ENCODE results near the gene TBC1D22A. TPM values are rescaled to one million over a fixed set of nuclear protein-coding genes. Genes with fewer than 3 reads are reported as not detected.
A peak's percentile ranks its signal among the peaks of the same experiment; 100 is the strongest.

The TBC1D22A gene
- total RNA-seq, 3 donors from 2014 or later, result 19.0 to 23.6 (median 23.6) TPM

DNA sequence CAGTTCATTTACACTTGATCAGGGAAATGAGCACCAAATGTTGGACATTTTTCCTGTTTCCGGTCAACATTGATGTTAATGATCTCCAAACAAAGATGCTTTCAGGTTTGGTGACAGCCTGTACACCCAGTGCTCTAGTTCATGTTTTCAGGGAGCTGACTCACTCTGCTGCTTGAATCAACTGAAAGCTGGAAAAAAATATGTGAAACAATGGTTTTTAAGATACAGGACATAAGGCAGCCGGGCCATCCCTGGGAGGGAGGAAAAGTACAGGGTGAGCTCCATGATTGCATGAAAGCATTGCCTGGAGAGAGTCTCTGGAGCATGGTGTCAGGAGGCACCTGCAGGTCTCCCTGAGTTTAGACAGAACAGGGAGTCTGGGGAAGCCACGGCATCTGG, 259.6 kb downstream of the TBC1D22A start:
- Histone ChIP-seq H3K27ac (no peak overlapping the region), H3K4me3 (no peak overlapping the region), H3K4me1 (no peaks in the 10 kb centered on the region), H3K27me3 (no peaks in the 10 kb centered on the region), H3K36me3 (no peaks in the 10 kb centered on the region), H3K9me3 (no peaks in the 10 kb centered on the region)
- intact Hi-C loops (cut with DNase I; ENCODE audit: low total_unique reads), result no loop called here
- no peak for DNase-seq (ENCODE audit: low spot score in 2 of 2)
- TF ChIP-seq POLR2A (IDR thresholded peaks at IDR 0.05), result no peak
- TF ChIP-seq, protein P1, sequence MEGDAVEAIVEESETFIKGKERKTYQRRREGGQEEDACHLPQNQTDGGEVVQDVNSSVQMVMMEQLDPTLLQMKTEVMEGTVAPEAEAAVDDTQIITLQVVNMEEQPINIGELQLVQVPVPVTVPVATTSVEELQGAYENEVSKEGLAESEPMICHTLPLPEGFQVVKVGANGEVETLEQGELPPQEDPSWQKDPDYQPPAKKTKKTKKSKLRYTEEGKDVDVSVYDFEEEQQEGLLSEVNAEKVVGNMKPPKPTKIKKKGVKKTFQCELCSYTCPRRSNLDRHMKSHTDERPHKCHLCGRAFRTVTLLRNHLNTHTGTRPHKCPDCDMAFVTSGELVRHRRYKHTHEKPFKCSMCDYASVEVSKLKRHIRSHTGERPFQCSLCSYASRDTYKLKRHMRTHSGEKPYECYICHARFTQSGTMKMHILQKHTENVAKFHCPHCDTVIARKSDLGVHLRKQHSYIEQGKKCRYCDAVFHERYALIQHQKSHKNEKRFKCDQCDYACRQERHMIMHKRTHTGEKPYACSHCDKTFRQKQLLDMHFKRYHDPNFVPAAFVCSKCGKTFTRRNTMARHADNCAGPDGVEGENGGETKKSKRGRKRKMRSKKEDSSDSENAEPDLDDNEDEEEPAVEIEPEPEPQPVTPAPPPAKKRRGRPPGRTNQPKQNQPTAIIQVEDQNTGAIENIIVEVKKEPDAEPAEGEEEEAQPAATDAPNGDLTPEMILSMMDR (IDR thresholded peaks at IDR 0.05), result no peak
- TF ChIP-seq POLR2AphosphoS5 (IDR thresholded peaks at IDR 0.05), result no peak

DNA sequence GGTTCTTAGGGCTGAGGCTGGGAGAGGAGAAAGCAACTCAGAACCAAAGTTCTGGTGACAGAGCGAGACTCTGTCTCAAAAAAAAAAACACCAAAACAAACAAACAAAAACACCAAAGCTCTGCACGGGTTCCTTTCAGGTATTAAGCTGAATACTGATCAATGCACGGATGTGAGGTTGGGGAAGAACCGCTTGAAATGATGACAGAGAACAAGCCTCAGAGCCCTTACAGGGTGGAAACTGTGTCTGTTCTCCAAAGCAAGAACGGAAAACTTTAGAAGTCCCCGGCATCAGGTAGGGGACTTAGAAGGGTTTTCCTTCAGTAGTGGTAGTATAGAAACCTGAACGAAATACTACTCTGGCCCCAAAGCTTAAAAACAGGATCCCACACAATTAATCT, 260.0 kb downstream of the TBC1D22A start:
- Histone ChIP-seq H3K4me3 (no peak overlapping the region), H3K27me3 (no peaks in the 10 kb centered on the region), H3K9me3 (no peaks in the 10 kb centered on the region), H3K36me3 (no peaks in the 10 kb centered on the region), H3K27ac (no peak overlapping the region), H3K4me1 (no peaks in the 10 kb centered on the region)
- TF ChIP-seq, protein P1 (IDR thresholded peaks at IDR 0.05), result no peak
- TF ChIP-seq POLR2AphosphoS5 (IDR thresholded peaks at IDR 0.05) (no peak), POLR2A (IDR thresholded peaks at IDR 0.05) (no peak)
- DNase-seq (ENCODE audit: low spot score in 2 of 2), result no peak
- intact Hi-C loops (cut with DNase I; ENCODE audit: low total_unique reads), result no loop called here

DNA sequence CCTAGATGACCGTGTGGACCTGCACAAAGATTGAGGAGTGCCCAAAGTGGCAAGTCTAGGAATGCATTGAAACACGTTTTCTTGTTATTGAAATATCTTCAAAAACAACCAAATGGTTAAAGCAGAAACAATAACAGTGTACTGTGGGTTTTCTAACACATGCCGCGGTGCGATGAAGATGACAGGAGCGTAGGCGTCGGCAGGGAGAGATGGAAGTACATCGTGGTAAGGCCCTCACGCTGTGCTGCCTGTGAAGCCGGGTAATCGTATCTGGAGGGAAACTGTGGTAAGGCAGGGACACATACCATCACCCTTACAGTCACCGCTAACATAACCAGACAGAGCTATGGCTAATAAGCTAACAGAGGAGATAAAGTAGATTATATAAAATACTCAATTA, 261.4 kb downstream of the TBC1D22A start:
- intact Hi-C loops (cut with DNase I; ENCODE audit: low total_unique reads), result no loop called here
- Histone ChIP-seq H3K27me3 (no peaks in the 10 kb centered on the region), H3K4me3 (no peak overlapping the region), H3K36me3 (no peaks in the 10 kb centered on the region), H3K9me3 (no peaks in the 10 kb centered on the region), H3K4me1 (no peaks in the 10 kb centered on the region), H3K27ac (no peak overlapping the region)
- DNase-seq (ENCODE audit: low spot score in 2 of 2), result no peak
- TF ChIP-seq POLR2A (IDR thresholded peaks at IDR 0.05), result no peak
- TF ChIP-seq, protein P1 (IDR thresholded peaks at IDR 0.05), result no peak
- TF ChIP-seq POLR2AphosphoS5 (IDR thresholded peaks at IDR 0.05), result no peak

DNA sequence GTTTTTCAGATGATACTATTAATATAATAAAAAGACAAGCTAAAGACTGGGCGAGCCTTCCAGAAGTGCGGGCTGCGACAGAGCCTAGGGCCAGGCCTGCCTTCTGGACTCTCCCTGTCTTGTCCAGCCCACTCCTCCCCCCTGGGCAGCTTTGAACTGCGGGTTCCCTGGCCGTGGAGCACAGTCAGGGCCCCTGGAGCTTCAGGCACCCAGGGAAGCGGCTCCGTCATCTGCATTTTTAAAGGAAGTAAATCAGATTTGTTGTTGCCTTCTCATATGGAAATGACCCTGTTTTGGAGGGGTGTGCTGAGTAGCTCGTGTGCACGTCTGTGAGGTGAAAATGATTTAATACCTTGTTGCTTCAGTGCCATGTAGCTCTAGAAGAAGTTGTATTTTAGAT, 265.3 kb downstream of the TBC1D22A start:
- Histone ChIP-seq H3K4me3 (no peak overlapping the region), H3K9me3 (no peaks in the 10 kb centered on the region), H3K4me1 (no peaks in the 10 kb centered on the region), H3K36me3 (no peaks in the 10 kb centered on the region), H3K27ac (no peak overlapping the region), H3K27me3 (no peaks in the 10 kb centered on the region)
- peak in 1 of 2 donors; percentile 14 for DNase-seq (ENCODE audit: low spot score in 2 of 2)
- intact Hi-C loops (cut with DNase I; ENCODE audit: low total_unique reads), result no loop called here
- TF ChIP-seq, protein P1 (IDR thresholded peaks at IDR 0.05), result no peak
- TF ChIP-seq POLR2A (IDR thresholded peaks at IDR 0.05) (no peak), POLR2AphosphoS5 (IDR thresholded peaks at IDR 0.05) (no peak)

DNA sequence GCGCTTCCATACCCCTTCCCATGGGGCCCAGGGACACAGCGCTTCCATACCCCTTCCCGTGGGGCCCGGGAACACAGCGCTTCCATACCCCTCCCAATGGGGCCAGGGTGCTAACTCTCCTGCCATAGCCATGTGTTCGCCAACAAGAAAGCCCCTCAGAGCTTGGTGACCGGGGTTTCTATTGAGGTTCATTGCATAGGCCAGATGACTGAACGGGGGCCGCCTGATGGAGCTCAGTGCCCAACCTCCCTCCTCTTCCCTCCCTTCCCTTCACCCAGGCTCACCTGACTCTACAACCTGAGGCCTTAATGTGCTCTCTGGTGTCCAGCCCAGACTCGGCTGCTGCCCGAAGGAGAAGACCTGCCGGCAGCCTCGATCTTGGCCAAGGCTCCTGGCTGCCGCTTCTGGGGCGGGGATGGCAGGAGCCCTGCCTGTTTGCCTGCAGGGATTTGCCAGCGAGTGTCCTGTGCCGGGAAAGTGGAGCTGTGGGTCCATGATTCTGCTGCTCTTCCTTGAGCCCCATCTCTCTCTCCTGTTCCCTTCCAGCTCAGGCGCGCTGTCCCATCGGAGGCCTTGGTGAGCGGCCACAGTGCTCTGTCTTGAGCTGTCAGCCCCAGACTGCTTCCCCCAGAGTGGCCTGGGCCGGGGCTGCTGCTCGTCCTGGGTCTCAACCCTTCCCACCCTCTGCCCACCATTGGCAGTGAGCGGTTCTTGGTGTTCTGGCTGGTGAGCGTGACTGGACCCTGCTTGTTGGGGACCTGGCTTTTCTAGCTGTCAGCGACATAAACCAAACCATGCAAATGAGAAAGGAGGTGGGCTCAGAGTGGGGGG, 267.0 kb downstream of the TBC1D22A start:
- H3K27ac ChIP-seq, result peak overlapping the region in 1 of 2 donors; percentile 4
- peak in 1 of 2 donors; percentile 33 for DNase-seq (ENCODE audit: low spot score in 2 of 2)
- intact Hi-C loops (cut with DNase I; ENCODE audit: low total_unique reads), result no loop called here
- H3K4me1 ChIP-seq, result no peaks in the 10 kb centered on the region
- TF ChIP-seq POLR2AphosphoS5 (IDR thresholded peaks at IDR 0.05) (no peak), POLR2A (IDR thresholded peaks at IDR 0.05) (no peak)
- TF ChIP-seq, protein P1 (IDR thresholded peaks at IDR 0.05), result no peak
- no peaks in the 10 kb centered on the region for H3K9me3 ChIP-seq
- H3K36me3 ChIP-seq, result no peaks in the 10 kb centered on the region
- H3K4me3 ChIP-seq, result no peak overlapping the region
- H3K27me3 ChIP-seq, result no peaks in the 10 kb centered on the region
